Gastrocnemius medialis (tissue), 4 donors: ENCODE measurements around the gene NAV3. TPM values are rescaled to one million over a fixed set of nuclear protein-coding genes. Genes with fewer than 3 reads are reported as not detected.

Experiments
- ATAC-seq, 2 donors: fragments of 150-250 bp; one replicate each; pipeline ENCODE4 v1.9.1; 2016
- DNase-seq, 2 donors: peaks; one replicate each; pipeline ENCODE4 v3.0.0-alpha.2; 2019
- H3K27ac ChIP-seq, 4 donors: fragments of 200-600 bp; sonication (generic); 1 replicate in 1 of 4; 2 replicates in 3 of 4; pipeline ENCODE4 v1.5.1; 2016 to 2018; ENCODE audit warnings: mild to moderate bottlenecking in 2 of 4, moderate library complexity in 1 of 4
- H3K27me3 ChIP-seq, 3 donors: fragments of 200-600 bp; sonication (generic) in 2 of 3; 1 replicate in 1 of 3; 2 replicates in 2 of 3; pipeline versions ENCODE4 v1.5.1 to v1.6.0; 2016 to 2019; ENCODE audit warnings: mild to moderate bottlenecking in 1 of 3, moderate library complexity in 1 of 3
- H3K36me3 ChIP-seq, 2 donors: fragments of 200-600 bp; sonication (generic) in 1 of 2; one replicate each; pipeline ENCODE4 v1.5.1; 2017 to 2018
- H3K4me1 ChIP-seq, 2 donors: fragments of 200-600 bp; sonication (generic) in 1 of 2; one replicate each; pipeline ENCODE4 v1.5.1; 2016 to 2017; ENCODE audit warnings: mild to moderate bottlenecking in 2 of 2
- H3K4me3 ChIP-seq, 4 donors: fragments of 200-600 bp; sonication (generic) in 3 of 4; 1 replicate in 1 of 4; 2 replicates in 3 of 4; pipeline ENCODE4 v1.5.1; 2016 to 2019; ENCODE audit warnings: mild to moderate bottlenecking in 2 of 4
- H3K9me3 ChIP-seq, 3 donors: fragments of 200-600 bp; sonication (generic) in 2 of 3; 1 replicate in 1 of 3; 2 replicates in 2 of 3; pipeline ENCODE4 v1.5.1; 2016 to 2019
- POLR2A ChIP-seq, 2 donors: fragments of 450-650 bp; IDR thresholded peaks; one replicate each; pipeline ENCODE4 v1.6.1; 2017; ENCODE audit warnings: antibody characterized with exemption in 2 of 2, mild to moderate bottlenecking in 2 of 2, moderate library complexity in 2 of 2
- in situ Hi-C, 4 donors: fragments of 200-750 bp; cut with MboI; loops; one replicate each; pipeline versions ENCODE4 v1.15.0 to v1.8.0; 2017; ENCODE audit warnings: low sequenced_read_pairs in 4 of 4
- intact Hi-C: fragments of 100-400 bp; cut with DNase I; formaldehyde crosslinking; loops from one replicate; pipeline ENCODE4 v1.15.1; 2023; ENCODE audit warnings: low total_unique reads
- total RNA-seq, 4 donors: library from RNA; depleted of rRNA; stranded (reverse); fragments of >200 nt; gene quantifications; one replicate each; pipeline versions ENCODE4 v1.1.0 to v1.2.3, GENCODE V29; 2016
- TF ChIP-seq, protein P1 (sequence below), 5 experiments: fragments of 450-650 bp in 3 of 5; fragments of 200-600 bp in 2 of 5; sonication (generic) in 2 of 5; IDR thresholded peaks in 4 of 5; conservative IDR thresholded peaks in 1 of 5; 1 replicate in 4 of 5; 2 replicates in 1 of 5; pipeline ENCODE4 v1.5.1; 2016 to 2019; ENCODE audit warnings: antibody characterized with exemption in 5 of 5, mild to moderate bottlenecking in 3 of 5, moderate library complexity in 3 of 5

The NAV3 gene
- total RNA-seq, 4 donors from 2014 or later: 0.87 to 2.5 (median 2.0) TPM

DNA sequence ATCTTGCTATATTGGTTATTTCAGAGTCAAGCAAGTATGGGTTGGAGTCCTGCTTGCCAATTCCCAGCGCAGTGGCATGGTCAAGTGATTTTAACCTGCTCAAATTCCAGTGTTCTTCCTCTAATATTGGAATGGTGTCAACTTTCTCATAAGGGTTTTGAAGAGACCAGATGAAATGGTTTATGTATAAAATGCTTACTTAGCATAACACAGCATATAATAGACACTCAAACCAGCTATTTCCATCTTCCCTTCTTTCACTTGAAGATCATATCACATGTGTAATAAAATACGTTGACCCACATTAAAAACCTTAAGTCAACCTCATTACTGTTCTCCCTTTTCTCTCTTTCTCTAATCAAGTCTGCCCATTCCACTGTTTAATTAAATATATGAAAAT is 144.0 kb downstream of the NAV3 start:
- Histone ChIP-seq H3K27ac (no peak overlapping the region), H3K27me3 (no peaks in the 10 kb centered on the region), H3K4me1 (no peaks in the 10 kb centered on the region), H3K9me3 (no peaks in the 10 kb centered on the region), H3K4me3 (no peak overlapping the region), H3K36me3 (no peaks in the 10 kb centered on the region)
- TF ChIP-seq, protein P1, sequence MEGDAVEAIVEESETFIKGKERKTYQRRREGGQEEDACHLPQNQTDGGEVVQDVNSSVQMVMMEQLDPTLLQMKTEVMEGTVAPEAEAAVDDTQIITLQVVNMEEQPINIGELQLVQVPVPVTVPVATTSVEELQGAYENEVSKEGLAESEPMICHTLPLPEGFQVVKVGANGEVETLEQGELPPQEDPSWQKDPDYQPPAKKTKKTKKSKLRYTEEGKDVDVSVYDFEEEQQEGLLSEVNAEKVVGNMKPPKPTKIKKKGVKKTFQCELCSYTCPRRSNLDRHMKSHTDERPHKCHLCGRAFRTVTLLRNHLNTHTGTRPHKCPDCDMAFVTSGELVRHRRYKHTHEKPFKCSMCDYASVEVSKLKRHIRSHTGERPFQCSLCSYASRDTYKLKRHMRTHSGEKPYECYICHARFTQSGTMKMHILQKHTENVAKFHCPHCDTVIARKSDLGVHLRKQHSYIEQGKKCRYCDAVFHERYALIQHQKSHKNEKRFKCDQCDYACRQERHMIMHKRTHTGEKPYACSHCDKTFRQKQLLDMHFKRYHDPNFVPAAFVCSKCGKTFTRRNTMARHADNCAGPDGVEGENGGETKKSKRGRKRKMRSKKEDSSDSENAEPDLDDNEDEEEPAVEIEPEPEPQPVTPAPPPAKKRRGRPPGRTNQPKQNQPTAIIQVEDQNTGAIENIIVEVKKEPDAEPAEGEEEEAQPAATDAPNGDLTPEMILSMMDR (IDR thresholded peaks at IDR 0.05 in 4 of 5, conservative IDR thresholded peaks at IDR 0.05 in 1 of 5): no peak
- no peak for TF ChIP-seq POLR2A (IDR thresholded peaks at IDR 0.05)
- DNase-seq: no peak
- ATAC-seq: no peak
- intact Hi-C loops (no loop called here), in situ Hi-C loops (no loop called here)

DNA sequence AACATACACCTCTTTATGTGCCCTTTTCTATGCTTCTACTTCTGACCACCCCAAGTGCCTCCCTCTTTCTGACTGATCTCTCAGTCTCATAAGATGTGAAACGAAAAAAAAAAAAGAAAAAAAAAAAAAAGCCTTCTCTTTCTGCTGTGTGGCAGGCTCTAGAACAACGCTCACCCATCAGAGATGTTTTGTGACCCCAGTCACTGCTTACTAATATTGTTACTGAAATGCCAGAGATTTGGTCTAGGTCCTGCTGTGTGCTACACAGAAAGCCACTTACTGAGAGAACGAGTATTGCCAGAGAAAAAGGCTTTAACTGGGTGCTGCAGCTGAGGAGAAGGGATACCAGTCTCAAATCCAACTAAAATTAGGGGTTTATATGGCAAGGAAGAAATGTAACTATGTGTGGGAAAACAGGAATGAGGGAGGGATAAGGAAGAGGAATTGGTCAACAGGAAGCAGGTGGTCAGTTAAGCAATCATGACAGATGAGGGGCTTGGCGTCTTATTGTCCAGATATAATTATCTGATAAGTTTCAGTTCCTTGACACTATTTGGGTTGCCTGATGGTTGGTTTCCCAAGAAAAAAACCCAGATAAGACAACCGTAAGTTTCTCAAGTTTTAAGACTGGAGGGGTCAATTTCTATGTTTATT is 149.0 kb downstream of the NAV3 start:
- ATAC-seq: no peak
- intact Hi-C loops: no loop called here
- Histone ChIP-seq H3K4me3 (no peak overlapping the region), H3K36me3 (no peaks in the 10 kb centered on the region), H3K27ac (no peak overlapping the region), H3K4me1 (no peaks in the 10 kb centered on the region), H3K9me3 (no peaks in the 10 kb centered on the region), H3K27me3 (no peaks in the 10 kb centered on the region)
- DNase-seq: no peak
- in situ Hi-C loops: no loop called here
- TF ChIP-seq, protein P1 (IDR thresholded peaks at IDR 0.05 in 4 of 5, conservative IDR thresholded peaks at IDR 0.05 in 1 of 5): no peak
- TF ChIP-seq POLR2A (IDR thresholded peaks at IDR 0.05): no peak

DNA sequence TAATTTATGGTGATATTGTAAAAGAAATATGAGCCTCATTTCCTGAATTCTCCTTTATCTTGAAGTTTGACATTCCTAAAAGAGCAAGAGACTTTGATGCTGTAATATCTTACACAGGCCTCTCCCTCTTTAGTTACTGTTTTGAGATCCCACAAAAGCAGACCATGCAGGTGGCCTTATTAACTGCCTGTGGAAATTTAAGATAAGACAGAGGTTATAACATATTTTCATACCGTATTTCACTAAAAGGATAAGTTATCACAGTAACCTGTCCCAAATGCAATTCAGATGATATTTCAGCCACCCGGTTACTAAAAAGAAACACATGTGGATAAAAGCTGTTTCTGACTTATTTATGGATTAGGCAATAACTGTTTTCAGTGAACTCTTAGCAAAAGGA is 150.1 kb downstream of the NAV3 start:
- no peak for ATAC-seq

DNA sequence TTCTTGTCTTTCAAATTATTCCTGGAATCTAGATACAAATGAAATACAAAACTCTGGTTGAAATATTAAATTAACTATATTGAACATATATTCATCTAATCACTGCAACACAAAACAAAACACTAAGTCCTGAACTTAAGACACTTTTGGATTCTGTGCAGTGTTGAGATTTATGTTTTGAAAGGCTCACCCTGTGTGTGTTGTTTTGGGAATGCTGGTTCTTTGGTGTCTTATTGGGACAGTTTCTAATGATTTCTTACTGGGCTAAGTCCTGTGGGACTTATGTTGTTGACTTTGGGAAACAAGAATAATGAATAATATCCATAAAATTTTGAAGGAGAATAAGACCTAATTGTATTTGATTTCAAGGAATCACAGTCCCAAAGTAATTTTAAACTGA is 153.2 kb downstream of the NAV3 start:
- H3K4me1 ChIP-seq: no peaks in the 10 kb centered on the region
- no peaks in the 10 kb centered on the region for H3K27me3 ChIP-seq
- no peaks in the 10 kb centered on the region for H3K36me3 ChIP-seq
- DNase-seq (no peak), ATAC-seq (no peak)
- no peaks in the 10 kb centered on the region for H3K9me3 ChIP-seq
- H3K27ac ChIP-seq: no peak overlapping the region
- H3K4me3 ChIP-seq: no peak overlapping the region
- intact Hi-C loops: no loop called here
- in situ Hi-C loops: no loop called here
- TF ChIP-seq, protein P1 (IDR thresholded peaks at IDR 0.05 in 4 of 5, conservative IDR thresholded peaks at IDR 0.05 in 1 of 5): no peak
- TF ChIP-seq POLR2A (IDR thresholded peaks at IDR 0.05): no peak

More for the DNA sequence above, 150.1 kb downstream of the NAV3 start:
- intact Hi-C loops: no loop called here
- Histone ChIP-seq H3K27ac (no peak overlapping the region), H3K9me3 (no peaks in the 10 kb centered on the region), H3K4me3 (no peak overlapping the region), H3K27me3 (no peaks in the 10 kb centered on the region), H3K4me1 (no peaks in the 10 kb centered on the region), H3K36me3 (no peaks in the 10 kb centered on the region)
- no peak for DNase-seq
- in situ Hi-C loops: no loop called here
- TF ChIP-seq POLR2A (IDR thresholded peaks at IDR 0.05): no peak
- TF ChIP-seq, protein P1 (IDR thresholded peaks at IDR 0.05 in 4 of 5, conservative IDR thresholded peaks at IDR 0.05 in 1 of 5): no peak

DNA sequence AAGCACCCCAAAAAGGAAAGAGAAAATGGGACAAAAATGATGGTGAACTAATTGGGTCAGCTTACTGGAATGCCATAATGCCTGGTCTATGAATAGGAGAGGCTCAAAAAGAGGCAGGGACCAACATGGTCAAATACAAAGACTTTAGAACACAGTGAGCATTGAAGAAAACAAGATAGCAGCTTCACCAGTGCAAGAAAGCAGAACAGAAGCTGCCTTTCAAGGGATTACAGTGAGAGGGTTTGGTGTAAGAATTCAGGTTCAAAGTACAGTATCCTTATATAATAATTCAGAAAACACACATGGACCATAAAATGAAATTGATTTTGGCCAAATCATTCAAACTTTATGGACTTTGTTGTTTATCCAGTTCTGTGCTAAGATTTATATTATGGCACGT is 162.1 kb downstream of the NAV3 start:
- no peak overlapping the region for H3K27ac ChIP-seq
- DNase-seq (no peak), ATAC-seq (no peak)
- no peaks in the 10 kb centered on the region for H3K36me3 ChIP-seq
- in situ Hi-C loops (no loop called here), intact Hi-C loops (no loop called here)
- no peak overlapping the region for H3K4me3 ChIP-seq
- H3K9me3 ChIP-seq: no peaks in the 10 kb centered on the region
- H3K27me3 ChIP-seq: no peaks in the 10 kb centered on the region
- no peaks in the 10 kb centered on the region for H3K4me1 ChIP-seq
- TF ChIP-seq, protein P1 (IDR thresholded peaks at IDR 0.05 in 4 of 5, conservative IDR thresholded peaks at IDR 0.05 in 1 of 5): no peak
- no peak for TF ChIP-seq POLR2A (IDR thresholded peaks at IDR 0.05)
